HepG2 (cell line): ENCODE results near the gene KLHL36. TPM values are rescaled to one million over a fixed set of nuclear protein-coding genes. Genes with fewer than 3 reads are reported as not detected.

Experiments used
- ARHGAP35 ChIP-seq: sonication (generic); formaldehyde crosslinking; IDR thresholded peaks from 2 replicates; pipeline ENCODE4 v1.9.0; 2022; ENCODE audit warnings: mild to moderate bottlenecking, inconsistent platforms, moderate library complexity, missing genetic modification reagents, borderline replicate concordance
- ATF3 ChIP-seq: sonication (generic); formaldehyde crosslinking; IDR thresholded peaks from 2 replicates; pipeline ENCODE4 v1.4.0; 2020; ENCODE audit warnings: missing genetic modification reagents
- DMAP1 ChIP-seq: IDR thresholded peaks from 2 replicates; pipeline ENCODE4 v1.6.1; 2016
- KAT8 ChIP-seq: IDR thresholded peaks from 2 replicates; pipeline ENCODE4 v1.6.1; 2016; ENCODE audit warnings: missing genetic modification reagents, missing compliant biosample characterization
- KDM6A ChIP-seq: IDR thresholded peaks from 2 replicates; pipeline ENCODE4 v1.6.1; 2016; ENCODE audit warnings: low read depth
- MLX ChIP-seq: IDR thresholded peaks from 2 replicates; pipeline ENCODE4 v1.6.1; 2016
- MXD4 ChIP-seq: IDR thresholded peaks from 2 replicates; pipeline ENCODE4 v1.6.1; 2016; ENCODE audit warnings: mild to moderate bottlenecking, missing biosample characterization, missing genetic modification reagents
- TEAD2 ChIP-seq: sonication (generic); formaldehyde crosslinking; IDR thresholded peaks from 2 replicates; pipeline ENCODE4 v1.9.0; 2021; ENCODE audit warnings: missing genetic modification reagents
- THAP9 ChIP-seq: sonication (generic); formaldehyde crosslinking; IDR thresholded peaks from 2 replicates; pipeline ENCODE4; 2020; ENCODE audit warnings: missing genetic modification reagents, mild to moderate bottlenecking, borderline replicate concordance
- USF2 ChIP-seq, 2 experiments: sonication (generic) in 1 of 2; formaldehyde crosslinking in 1 of 2; IDR thresholded peaks; 2 replicates each; pipeline versions ENCODE4 v1.5.1 to v1.6.1; 2011 to 2020; ENCODE audit warnings: borderline replicate concordance in 1 of 2, low read depth in 1 of 2, low read length in 1 of 2, mild to moderate bottlenecking in 1 of 2, missing genetic modification reagents in 1 of 2, moderate library complexity in 1 of 2
- XRCC5 ChIP-seq: fragments of 200-400 bp; formaldehyde crosslinking; optimal IDR thresholded peaks from 2 replicates; pipeline ENCODE3; 2017; ENCODE audit warnings: mild to moderate bottlenecking, low read length
- ZFP62 ChIP-seq: sonication (generic); formaldehyde crosslinking; IDR thresholded peaks from 2 replicates; pipeline ENCODE4 v1.4.0; 2020; ENCODE audit warnings: missing genetic modification reagents
- ZFP91 ChIP-seq: sonication (generic); formaldehyde crosslinking; IDR thresholded peaks from 2 replicates; pipeline ENCODE4 v1.9.0; 2022; ENCODE audit warnings: missing genetic modification reagents, mild to moderate bottlenecking, borderline replicate concordance
- ZNF253 ChIP-seq: sonication (generic); formaldehyde crosslinking; IDR thresholded peaks from 2 replicates; pipeline ENCODE4 v1.8.0; 2022; ENCODE audit warnings: mild to moderate bottlenecking, missing genetic modification reagents, borderline replicate concordance
- ZNF441 ChIP-seq: sonication (generic); formaldehyde crosslinking; IDR thresholded peaks from 2 replicates; pipeline ENCODE4 v1.7.0; 2021; ENCODE audit warnings: missing genetic modification reagents, borderline replicate concordance
- ZNF512B ChIP-seq: sonication (generic); formaldehyde crosslinking; IDR thresholded peaks from 2 replicates; pipeline ENCODE4 v1.5.1; 2020; ENCODE audit warnings: missing genetic modification reagents, mild to moderate bottlenecking, borderline replicate concordance
- ZNF83 ChIP-seq: sonication (generic); formaldehyde crosslinking; IDR thresholded peaks from 2 replicates; pipeline ENCODE4 v1.4.0; 2020; ENCODE audit warnings: missing genetic modification reagents, mild to moderate bottlenecking, borderline replicate concordance
- polyA plus RNA-seq, 8 experiments: library from polyadenylated mRNA; depleted of rRNA in 3 of 8; stranded (reverse) in 7 of 8; unstranded in 1 of 8; fragments of >200 nt; fragmentation: Illumina TruSeq in 4 of 8; extraction: Trizol in 4 of 8; gene quantifications; 2 replicates each; pipeline versions ENCODE4 v1.2.1 to v1.2.3, GENCODE V29; 2011 to 2016; ENCODE audit warnings: low read depth in 4 of 8, missing spikeins in 1 of 8, mixed read lengths in 1 of 8; ENCODE audit not compliant: insufficient read depth in 1 of 8
- total RNA-seq, 5 experiments: library from RNA; depleted of rRNA; stranded (reverse); fragments of >200 nt; fragmentation: Illumina TruSeq; extraction: Trizol; gene quantifications; 2 replicates each; pipeline ENCODE4 v1.2.3, GENCODE V29; 2016; ENCODE audit warnings: low read depth in 1 of 5

KLHL36 gene
- total and polyA plus RNA-seq, 2 of the 13 experiments (the other 11 are each of a cell fraction or from before 2014, with no cell fraction given) = 24.3 to 26.0 TPM

- TF ChIP-seq ARHGAP35 (CRISPR knock-in tag) (peak; percentile 73), ZNF441 (CRISPR knock-in tag) (peak; percentile 44; the same call in 1 of the 2 replicates), THAP9 (CRISPR knock-in tag) (peak; percentile 8; the same call in 1 of the 2 replicates), TEAD2 (CRISPR knock-in tag) (peak; percentile 60; the same call in 1 of the 2 replicates), KAT8 (CRISPR knock-in tag) (no peak), USF2 (IDR thresholded peaks at IDR 0.05; ENCODE audit: low read depth, low read length) (no peak), USF2 (CRISPR knock-in tag; IDR thresholded peaks at IDR 0.05; ENCODE audit: borderline replicate concordance) (no peak), MXD4 (CRISPR knock-in tag) (0 out of 2 replicates have a peak, but pooled peaks have one; percentile 2), MLX (CRISPR knock-in tag) (no peak), ZNF253 (peak; percentile 69; the same call in 1 of the 2 replicates), KDM6A (CRISPR knock-in tag) (no peak), DMAP1 (CRISPR knock-in tag) (0 out of 2 replicates have a peak, but pooled peaks have one; percentile 9), ZNF83 (CRISPR knock-in tag) (0 out of 2 replicates have a peak, but pooled peaks have one; percentile 50), ATF3 (CRISPR knock-in tag) (0 out of 2 replicates have a peak, but pooled peaks have one; percentile 11), ZNF512B (CRISPR knock-in tag) (0 out of 2 replicates have a peak, but pooled peaks have one; percentile 26), ZFP91 (CRISPR knock-in tag) (peak; percentile 25; the same call in 1 of the 2 replicates), ZFP62 (no peak), XRCC5 (no peak)
Measured at GRCh38 chr16:84617041-84617790, 31.1 kb upstream of the KLHL36 start (continued).
